Tibial artery (tissue), 4 donors: ENCODE results near the gene GLS2.
"Not testable (repeated sequence)": the region's sequence is repeated elsewhere in the genome, so short reads cannot be mapped to it uniquely, and the experiment has no call there.

Experiments used
- DNase-seq, 2 donors: peaks; one replicate each; pipeline ENCODE4 v3.0.0-alpha.2; 2019
- H3K27ac ChIP-seq, 2 donors: fragments of 200-600 bp; sonication (generic) in 1 of 2; 1 replicate in 1 of 2; 2 replicates in 1 of 2; pipeline ENCODE4 v1.5.1; 2018 to 2019; ENCODE audit warnings: mild to moderate bottlenecking in 1 of 2
- H3K27me3 ChIP-seq, 2 donors: fragments of 200-600 bp; sonication (generic) in 1 of 2; one replicate each; pipeline versions ENCODE4 v1.5.1 to v1.6.0; 2016 to 2019
- H3K36me3 ChIP-seq, 3 donors: fragments of 200-600 bp; sonication (generic) in 2 of 3; one replicate each; pipeline ENCODE4 v1.5.1; 2016 to 2019; ENCODE audit warnings: mild to moderate bottlenecking in 2 of 3
- H3K4me1 ChIP-seq, 4 donors: fragments of 200-600 bp; sonication (generic) in 2 of 4; 1 replicate in 3 of 4; 2 replicates in 1 of 4; pipeline ENCODE4 v1.5.1; 2016 to 2019
- H3K4me3 ChIP-seq, 2 donors: fragments of 200-600 bp; sonication (generic) in 1 of 2; 1 replicate in 1 of 2; 2 replicates in 1 of 2; pipeline ENCODE4 v1.5.1; 2018 to 2019; ENCODE audit warnings: mild to moderate bottlenecking in 2 of 2
- H3K9me3 ChIP-seq, 3 donors: fragments of 200-600 bp; sonication (generic) in 1 of 3; one replicate each; pipeline ENCODE4 v1.5.1; 2016 to 2019
- intact Hi-C: fragments of 100-400 bp; cut with DNase I; formaldehyde crosslinking; loops from one replicate; pipeline ENCODE4 v1.15.0; 2023; ENCODE audit warnings: low total_unique reads
- TF ChIP-seq, protein P1 (sequence below), 2 experiments: fragments of 200-600 bp in 1 of 2; fragments of 450-650 bp in 1 of 2; IDR thresholded peaks; one replicate each; pipeline ENCODE4 v1.5.1; 2017 to 2019; ENCODE audit warnings: antibody characterized with exemption in 2 of 2, mild to moderate bottlenecking in 1 of 2, moderate library complexity in 1 of 2

The GLS2 gene

GRCh38 chr12:56518570-56518969, 30.6 kb upstream of the GLS2 start:
- intact Hi-C loops = no loop called here

GRCh38 chr12:56517854-56518253, 29.9 kb upstream of the GLS2 start:
- Histone ChIP-seq H3K9me3 (no peaks in the 10 kb centered on the region), H3K4me3 (no peak overlapping the region), H3K27me3 (no peaks in the 10 kb centered on the region), H3K4me1 (peaks cover 0 to 28% (median 11%) of the 10 kb centered on the region in 4 donors), H3K36me3 (no peaks in the 10 kb centered on the region), H3K27ac (no peak overlapping the region)
- TF ChIP-seq, protein P1, sequence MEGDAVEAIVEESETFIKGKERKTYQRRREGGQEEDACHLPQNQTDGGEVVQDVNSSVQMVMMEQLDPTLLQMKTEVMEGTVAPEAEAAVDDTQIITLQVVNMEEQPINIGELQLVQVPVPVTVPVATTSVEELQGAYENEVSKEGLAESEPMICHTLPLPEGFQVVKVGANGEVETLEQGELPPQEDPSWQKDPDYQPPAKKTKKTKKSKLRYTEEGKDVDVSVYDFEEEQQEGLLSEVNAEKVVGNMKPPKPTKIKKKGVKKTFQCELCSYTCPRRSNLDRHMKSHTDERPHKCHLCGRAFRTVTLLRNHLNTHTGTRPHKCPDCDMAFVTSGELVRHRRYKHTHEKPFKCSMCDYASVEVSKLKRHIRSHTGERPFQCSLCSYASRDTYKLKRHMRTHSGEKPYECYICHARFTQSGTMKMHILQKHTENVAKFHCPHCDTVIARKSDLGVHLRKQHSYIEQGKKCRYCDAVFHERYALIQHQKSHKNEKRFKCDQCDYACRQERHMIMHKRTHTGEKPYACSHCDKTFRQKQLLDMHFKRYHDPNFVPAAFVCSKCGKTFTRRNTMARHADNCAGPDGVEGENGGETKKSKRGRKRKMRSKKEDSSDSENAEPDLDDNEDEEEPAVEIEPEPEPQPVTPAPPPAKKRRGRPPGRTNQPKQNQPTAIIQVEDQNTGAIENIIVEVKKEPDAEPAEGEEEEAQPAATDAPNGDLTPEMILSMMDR (IDR thresholded peaks at IDR 0.05) = no peak
- no peak for DNase-seq
- intact Hi-C loops = no loop called here

More at GRCh38 chr12:56518570-56518969, 30.6 kb upstream of the GLS2 start:
- no peak overlapping the region for H3K4me3 ChIP-seq
- no peaks in the 10 kb centered on the region for H3K36me3 ChIP-seq
- H3K27me3 ChIP-seq = no peaks in the 10 kb centered on the region
- TF ChIP-seq, protein P1 (IDR thresholded peaks at IDR 0.05) = no peak
- no peak for DNase-seq
- no peaks in the 10 kb centered on the region for H3K9me3 ChIP-seq
- H3K27ac ChIP-seq = no peak overlapping the region
- peaks cover 0 to 35% (median 15%) of the 10 kb centered on the region in 4 donors for H3K4me1 ChIP-seq

- not testable (repeated sequence) for H3K9me3 ChIP-seq, H3K27me3 ChIP-seq, H3K4me1 ChIP-seq, DNase-seq, H3K27ac ChIP-seq, H3K4me3 ChIP-seq, H3K36me3 ChIP-seq
- intact Hi-C loops = loop anchor here (5.0 kb wide), 1 partner anchor 58 kb away; no protein-coding TSS in a partner anchor
Measured at GRCh38 chr12:56514014-56514318, 26.0 kb upstream of the GLS2 start.

GRCh38 chr12:56510786-56511185, 22.8 kb upstream of the GLS2 start:
- intact Hi-C loops = loop anchor here (5.0 kb wide), 1 partner anchor 62 kb away; no protein-coding TSS in a partner anchor
- H3K4me3 ChIP-seq = no peak overlapping the region
- no peaks in the 10 kb centered on the region for H3K9me3 ChIP-seq
- no peak overlapping the region for H3K27ac ChIP-seq
- TF ChIP-seq, protein P1 (IDR thresholded peaks at IDR 0.05) = no peak
- no peaks in the 10 kb centered on the region for H3K36me3 ChIP-seq
- no peak for DNase-seq
- peaks cover 0 to 4% (median 2%) of the 10 kb centered on the region in 4 donors for H3K4me1 ChIP-seq
- H3K27me3 ChIP-seq = no peaks in the 10 kb centered on the region

DNA sequence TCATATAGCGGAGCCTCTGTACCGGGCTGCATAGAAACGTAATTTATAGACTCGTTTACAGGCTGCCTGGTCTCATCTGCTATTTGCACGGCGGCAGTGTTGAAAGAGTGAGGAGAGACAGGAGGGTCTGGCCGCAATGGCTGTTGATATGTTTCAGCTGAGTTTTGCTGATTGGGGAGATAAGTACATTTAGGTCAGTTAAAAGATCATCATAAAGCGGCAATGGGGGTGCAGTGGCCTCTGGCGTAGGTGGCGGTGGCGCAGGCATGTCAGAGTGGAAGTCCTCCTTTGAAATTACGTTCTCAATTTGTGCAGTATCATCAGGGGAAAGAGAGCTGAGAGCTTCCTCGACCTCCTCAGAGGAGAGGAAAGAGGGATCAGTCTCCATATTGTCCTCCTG, 11.9 kb upstream of the GLS2 start:
- DNase-seq, H3K9me3 ChIP-seq, H3K27me3 ChIP-seq, H3K36me3 ChIP-seq, H3K4me3 ChIP-seq, H3K4me1 ChIP-seq, intact Hi-C loops, H3K27ac ChIP-seq: not testable (repeated sequence)

- H3K27ac ChIP-seq, intact Hi-C loops, H3K4me3 ChIP-seq, DNase-seq, H3K4me1 ChIP-seq, H3K36me3 ChIP-seq, H3K27me3 ChIP-seq, H3K9me3 ChIP-seq: not testable (repeated sequence)
Measured at GRCh38 chr12:56499452-56499851, 11.5 kb upstream of the GLS2 start.

- H3K9me3 ChIP-seq, intact Hi-C loops, H3K27ac ChIP-seq, H3K36me3 ChIP-seq, DNase-seq, H3K4me3 ChIP-seq, H3K27me3 ChIP-seq, H3K4me1 ChIP-seq: not testable (repeated sequence)
Measured at GRCh38 chr12:56498126-56498902, 10.4 kb upstream of the GLS2 start.

DNA sequence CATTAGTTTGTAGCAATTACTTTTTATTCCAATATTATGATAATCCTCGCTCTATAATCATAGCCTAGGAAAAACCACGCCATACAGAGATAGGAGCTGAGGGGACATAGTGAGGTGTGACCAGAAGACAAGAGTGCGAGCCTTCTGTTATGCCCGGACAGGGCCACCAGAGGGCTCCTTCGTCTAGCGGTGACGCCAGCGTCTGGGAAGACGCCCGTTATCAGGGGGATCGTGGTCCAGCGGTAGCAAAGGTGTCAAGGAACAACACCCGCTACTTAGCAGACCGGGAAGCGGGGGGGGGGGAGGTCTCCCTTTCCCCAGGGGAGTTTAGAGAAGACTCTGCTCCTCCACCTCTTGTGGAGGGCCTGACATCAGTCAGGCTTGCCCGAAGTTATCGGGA, 8.7 kb upstream of the GLS2 start:
- peak overlapping the region; percentile 19 to 31 for H3K4me3 ChIP-seq
- intact Hi-C loops, H3K4me1 ChIP-seq, H3K36me3 ChIP-seq, H3K27me3 ChIP-seq, H3K9me3 ChIP-seq, H3K27ac ChIP-seq: not testable (repeated sequence)
- peak; percentile 61 to 73 for DNase-seq
- TF ChIP-seq, protein P1 (IDR thresholded peaks at IDR 0.05) = peak; percentile 16 to 53

GRCh38 chr12:56494481-56494880, 6.5 kb upstream of the GLS2 start:
- intact Hi-C loops, H3K27ac ChIP-seq, H3K36me3 ChIP-seq, H3K4me1 ChIP-seq, H3K27me3 ChIP-seq, H3K9me3 ChIP-seq, DNase-seq, H3K4me3 ChIP-seq: not testable (repeated sequence)

- DNase-seq, H3K9me3 ChIP-seq, H3K36me3 ChIP-seq, H3K4me3 ChIP-seq, H3K27me3 ChIP-seq, H3K27ac ChIP-seq, H3K4me1 ChIP-seq, intact Hi-C loops: not testable (repeated sequence)
Measured at GRCh38 chr12:56494106-56494415, 6.1 kb upstream of the GLS2 start.
